Right cardiac atrium (tissue), 5 donors: ENCODE data around the gene SH3GL1. TPM values are rescaled to one million over a fixed set of nuclear protein-coding genes. Genes with fewer than 3 reads are reported as not detected.

Experiments
- ATAC-seq, 2 donors: fragments of 200-7000 bp; cut with Tn5 transposase; one replicate each; pipeline versions ENCODE4 v1.8.0 to v1.9.1; 2020; ENCODE audit warnings: moderate library complexity in 2 of 2, mild to moderate bottlenecking in 1 of 2
- DNase-seq, 3 donors: peaks; one replicate each; pipeline ENCODE4 v3.0.0-alpha.2; 2020
- H3K27ac ChIP-seq: one replicate; pipeline ENCODE4 v1.5.1; 2013; ENCODE audit warnings: mild to moderate bottlenecking, low read length, control low read depth, moderate library complexity
- H3K27me3 ChIP-seq: one replicate; pipeline ENCODE4 v1.6.1; 2013; ENCODE audit not compliant: control insufficient read depth, insufficient read depth
- H3K4me1 ChIP-seq: one replicate; pipeline ENCODE4 v1.6.1; 2013; ENCODE audit warnings: low read length; ENCODE audit not compliant: control insufficient read depth, insufficient read depth
- H3K4me3 ChIP-seq: one replicate; pipeline ENCODE4 v1.5.1; 2013; ENCODE audit warnings: low read length, control low read depth
- H3K9me3 ChIP-seq: one replicate; pipeline ENCODE4 v1.6.1; 2013; ENCODE audit warnings: low read length; ENCODE audit not compliant: control insufficient read depth
- WGBS: extraction: QIAGEN DNeasy Blood & Tissue Kit; methylation state at CpG from one replicate; pipeline ENCODE4 v1.1.7; 2013; 5-methylcytosine and 5-hydroxymethylcytosine counted together
- intact Hi-C, 4 donors: fragments of 100-400 bp; cut with DNase I; formaldehyde crosslinking; loops; one replicate each; pipeline versions ENCODE4 v1.11.0 to v1.14.0; 2022 to 2023
- polyA plus RNA-seq: library from polyadenylated mRNA; stranded (reverse); fragments of 200-250 nt; gene quantifications from one replicate; pipeline ENCODE4 v1.2.3, GENCODE V29; 2013
- total RNA-seq, 4 donors: library from RNA; stranded (reverse); fragmentation: NEBNext Ultra II Directional; extraction: Animal tissue kit (Norgen Biotek cat#: 25700); gene quantifications; one replicate each; pipeline ENCODE4 v1.2.1, GENCODE V29; 2021
- donor health status: healthy with polysubstance abuse.
- donor health status: DM: no; HTN: yes; CAD: no.
- donor health status: DM: no; HTN: no; CAD: no.
- donor health status: DM: no; HTN: yes; CAD: no; lungs with severe emphysema.
- donor health status: DM: yes; HTN: yes; CAD: no.

Gene SH3GL1
- total and polyA plus RNA-seq, 5 donors = 26.3 to 40.3 (median 30.3) TPM

GRCh38 chr19:4431296-4431695 lies 30.9 kb upstream of the SH3GL1 start:
- Histone ChIP-seq H3K27ac (no peak overlapping the region), H3K4me1 (no peaks in the 10 kb centered on the region), H3K27me3 (no peaks in the 10 kb centered on the region), H3K4me3 (no peak overlapping the region), H3K9me3 (no peaks in the 10 kb centered on the region)
- DNase-seq (no peak), ATAC-seq (no peak)
- WGBS = 83% methylated on average over 9 of the region's 9 CpGs
- intact Hi-C loops = no loop called here

- Histone ChIP-seq H3K27me3 (no peaks in the 10 kb centered on the region), H3K9me3 (no peaks in the 10 kb centered on the region), H3K4me3 (no peak overlapping the region), H3K4me1 (no peaks in the 10 kb centered on the region), H3K27ac (no peak overlapping the region)
- intact Hi-C loops = no loop called here
- DNase-seq = peak in 1 of 3 donors; percentile 36
- peak; percentile 37 to 39 for ATAC-seq
- WGBS = 89% methylated on average over 12 of the region's 12 CpGs
Measured at GRCh38 chr19:4430760-4431159, 30.4 kb upstream of the SH3GL1 start.

DNA sequence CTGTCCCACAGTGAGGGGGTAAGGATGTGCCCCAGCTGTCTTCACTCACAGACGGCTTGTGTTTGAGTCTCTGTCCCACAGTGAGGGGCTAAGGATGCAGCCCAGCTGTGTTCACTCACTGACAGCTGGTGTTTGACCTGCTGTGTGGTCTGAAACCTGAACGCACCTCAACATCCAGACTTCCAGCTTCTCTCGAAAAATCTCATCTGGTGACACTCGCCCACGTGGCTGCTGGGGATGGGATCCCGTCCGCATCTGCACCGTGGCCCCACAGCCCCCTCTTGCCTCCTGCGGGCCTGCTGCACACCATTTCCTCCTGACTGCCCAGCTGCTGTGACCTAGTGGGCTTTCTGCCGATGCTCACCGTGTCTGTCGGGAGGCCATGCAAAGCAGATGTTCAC lies 29.4 kb upstream of the SH3GL1 start:
- no peaks in the 10 kb centered on the region for H3K27me3 ChIP-seq
- peak in 1 of 3 donors; percentile 31 for DNase-seq
- 79% methylated on average over 12 of the region's 12 CpGs for whole genome bisulfite sequencing
- no peak overlapping the region for H3K27ac ChIP-seq
- H3K9me3 ChIP-seq = no peaks in the 10 kb centered on the region
- H3K4me3 ChIP-seq = no peak overlapping the region
- no peak for ATAC-seq
- intact Hi-C loops = no loop called here
- H3K4me1 ChIP-seq = no peaks in the 10 kb centered on the region

DNA sequence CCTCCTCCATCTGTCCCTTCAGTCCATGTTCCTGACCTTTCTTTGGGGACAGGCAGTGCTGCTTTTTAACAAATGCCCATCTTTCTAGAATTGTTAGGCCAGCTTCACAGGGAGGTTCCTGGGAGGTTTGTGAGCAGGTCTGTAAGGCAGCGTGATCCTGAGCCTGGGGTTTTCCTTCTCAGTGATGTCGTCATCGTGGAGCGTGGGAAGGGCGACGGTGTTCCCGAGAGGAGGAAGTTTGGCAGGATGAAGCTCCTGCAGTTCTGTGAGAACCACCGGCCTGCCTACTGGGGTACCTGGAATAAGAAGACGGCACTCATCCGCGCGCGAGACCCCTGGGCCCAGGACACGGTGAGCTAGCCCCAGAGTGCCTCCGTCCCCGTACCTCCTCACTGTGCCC lies 28.9 kb upstream of the SH3GL1 start:
- no peak for ATAC-seq
- H3K27ac ChIP-seq = no peak overlapping the region
- DNase-seq = peak in 1 of 3 donors; percentile 31
- intact Hi-C loops = no loop called here
- H3K9me3 ChIP-seq = no peaks in the 10 kb centered on the region
- 88% methylated on average over 16 of the region's 16 CpGs for WGBS
- H3K4me1 ChIP-seq = no peaks in the 10 kb centered on the region
- no peaks in the 10 kb centered on the region for H3K27me3 ChIP-seq
- H3K4me3 ChIP-seq = no peak overlapping the region

DNA sequence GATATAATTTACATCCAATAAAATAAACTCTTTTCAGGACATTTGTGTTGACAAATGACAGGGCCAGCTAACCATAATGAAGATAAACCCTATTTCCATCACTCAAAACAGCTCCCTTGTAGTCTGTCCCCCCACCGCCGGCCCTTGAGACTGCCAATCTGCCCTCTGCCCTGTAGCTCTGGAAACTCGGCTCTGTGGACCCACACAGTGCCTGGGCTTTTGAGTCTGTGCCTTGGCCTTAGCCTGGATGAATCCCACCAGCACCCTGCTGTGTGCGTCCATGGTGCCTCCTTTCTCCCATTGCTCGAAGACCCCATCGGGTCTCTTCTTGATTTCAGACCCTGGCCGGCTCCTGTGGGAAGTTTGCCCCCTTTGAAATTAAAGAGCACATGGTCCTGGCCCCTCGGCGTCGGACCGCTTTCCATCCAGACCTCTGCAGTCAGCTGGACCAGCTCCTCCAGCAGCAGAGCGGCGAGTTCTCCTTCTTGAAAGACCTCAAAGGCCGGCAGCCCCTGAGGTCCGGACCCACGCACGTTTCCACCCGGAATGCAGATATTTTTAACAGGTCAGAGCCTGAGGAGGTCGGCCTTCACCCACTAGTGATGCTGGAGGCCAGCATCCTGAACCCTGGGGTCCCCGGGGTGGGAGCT lies 28.1 kb upstream of the SH3GL1 start:
- DNase-seq (peak in 2 of 3 donors; percentile 18 to 39), ATAC-seq (no peak)
- no peak overlapping the region for H3K4me3 ChIP-seq
- intact Hi-C loops = no loop called here
- H3K9me3 ChIP-seq = no peaks in the 10 kb centered on the region
- no peaks in the 10 kb centered on the region for H3K27me3 ChIP-seq
- 91% methylated on average over 20 of the region's 20 CpGs for WGBS
- H3K27ac ChIP-seq = no peak overlapping the region
- no peaks in the 10 kb centered on the region for H3K4me1 ChIP-seq

DNA sequence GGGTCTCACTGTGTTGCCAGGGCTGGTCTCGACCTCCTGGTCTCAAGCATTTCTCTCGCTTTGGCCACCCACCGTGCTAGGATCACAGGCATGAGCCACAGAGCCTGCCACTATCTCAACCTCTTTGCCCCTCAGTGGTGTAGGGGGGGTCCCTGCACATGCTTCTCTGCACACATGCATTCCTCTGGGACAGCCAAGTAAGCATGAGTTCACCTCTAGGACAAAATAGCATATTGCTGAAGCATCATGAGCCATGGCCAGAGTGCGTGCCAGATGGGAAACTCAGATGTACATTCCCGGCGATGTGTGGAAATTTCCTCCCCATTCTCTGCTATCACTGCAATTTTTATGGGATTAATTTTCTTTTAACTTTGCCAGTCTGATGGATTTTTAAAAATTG lies 25.2 kb upstream of the SH3GL1 start:
- DNase-seq (no peak), ATAC-seq (no peak)
- 93% methylated on average over 6 of the region's 6 CpGs for WGBS
- Histone ChIP-seq H3K9me3 (no peaks in the 10 kb centered on the region), H3K4me3 (no peak overlapping the region), H3K27ac (no peak overlapping the region), H3K27me3 (no peaks in the 10 kb centered on the region), H3K4me1 (no peaks in the 10 kb centered on the region)
- intact Hi-C loops = no loop called here

DNA sequence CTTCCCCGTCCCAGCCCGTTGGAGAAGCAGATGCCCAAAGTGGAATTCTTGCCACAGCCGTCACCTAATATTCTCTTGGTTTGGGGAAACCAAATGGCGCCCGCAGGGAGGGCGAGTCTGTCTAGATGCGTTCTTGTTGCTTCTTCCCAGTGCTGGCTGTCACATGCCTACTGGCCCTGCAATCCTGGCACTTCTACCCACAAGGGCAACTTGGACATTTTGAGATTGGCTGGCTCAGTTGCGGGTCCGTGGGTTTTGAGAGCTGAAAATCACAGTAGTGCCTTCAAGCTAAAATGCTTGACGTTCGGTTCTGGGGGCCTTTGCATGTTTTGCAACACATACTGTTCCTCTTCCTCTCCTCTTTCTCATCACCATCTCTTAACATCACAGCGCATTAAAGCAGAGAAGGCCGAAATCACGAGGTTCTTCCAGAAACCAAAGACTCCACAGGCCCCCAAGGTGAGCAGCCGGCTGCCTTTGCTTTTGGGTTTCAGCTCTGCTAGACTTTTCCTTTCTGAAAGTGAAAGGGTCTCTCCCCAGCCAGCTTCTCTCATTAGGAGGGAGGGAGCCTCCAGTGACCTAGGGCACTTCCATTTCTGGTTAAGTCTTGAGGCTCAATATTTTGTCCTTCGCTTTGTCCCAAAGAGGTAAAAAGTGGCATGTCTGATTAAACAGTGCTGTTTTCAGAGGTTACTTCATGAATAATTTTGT lies 23.2 kb upstream of the SH3GL1 start:
- no peaks in the 10 kb centered on the region for H3K4me1 ChIP-seq
- no peaks in the 10 kb centered on the region for H3K9me3 ChIP-seq
- ATAC-seq (no peak), DNase-seq (peak in 1 of 3 donors; percentile 13)
- 91% methylated on average over 16 of the region's 16 CpGs for WGBS
- no peak overlapping the region for H3K27ac ChIP-seq
- no peak overlapping the region for H3K4me3 ChIP-seq
- H3K27me3 ChIP-seq = no peaks in the 10 kb centered on the region
- intact Hi-C loops = no loop called here

GRCh38 chr19:4416268-4416667 lies 15.9 kb upstream of the SH3GL1 start:
- ATAC-seq = no peak
- no peak for DNase-seq
- H3K9me3 ChIP-seq = no peaks in the 10 kb centered on the region
- intact Hi-C loops = no loop called here
- H3K27ac ChIP-seq = no peak overlapping the region
- no peak overlapping the region for H3K4me3 ChIP-seq
- H3K27me3 ChIP-seq = no peaks in the 10 kb centered on the region
- H3K4me1 ChIP-seq = peaks cover 3% of the 10 kb centered on the region
- 93% methylated on average over 9 of the region's 9 CpGs for WGBS

GRCh38 chr19:4415352-4415751 lies 15.0 kb upstream of the SH3GL1 start:
- no peak for DNase-seq
- 40% methylated on average over 10 of the region's 10 CpGs for WGBS
- Histone ChIP-seq H3K4me3 (no peak overlapping the region), H3K27ac (no peak overlapping the region), H3K4me1 (peaks cover 3% of the 10 kb centered on the region), H3K9me3 (no peaks in the 10 kb centered on the region), H3K27me3 (no peaks in the 10 kb centered on the region)
- ATAC-seq = peak; percentile 20 to 37
- intact Hi-C loops = no loop called here

GRCh38 chr19:4414800-4415321 lies 14.5 kb upstream of the SH3GL1 start:
- Histone ChIP-seq H3K4me3 (no peak overlapping the region), H3K27ac (no peak overlapping the region), H3K9me3 (no peaks in the 10 kb centered on the region), H3K27me3 (no peaks in the 10 kb centered on the region), H3K4me1 (peaks cover 3% of the 10 kb centered on the region)
- ATAC-seq (peak in 1 of 2 donors; percentile 27), DNase-seq (no peak)
- 38% methylated on average over 9 of the region's 9 CpGs for WGBS
- intact Hi-C loops = no loop called here

DNA sequence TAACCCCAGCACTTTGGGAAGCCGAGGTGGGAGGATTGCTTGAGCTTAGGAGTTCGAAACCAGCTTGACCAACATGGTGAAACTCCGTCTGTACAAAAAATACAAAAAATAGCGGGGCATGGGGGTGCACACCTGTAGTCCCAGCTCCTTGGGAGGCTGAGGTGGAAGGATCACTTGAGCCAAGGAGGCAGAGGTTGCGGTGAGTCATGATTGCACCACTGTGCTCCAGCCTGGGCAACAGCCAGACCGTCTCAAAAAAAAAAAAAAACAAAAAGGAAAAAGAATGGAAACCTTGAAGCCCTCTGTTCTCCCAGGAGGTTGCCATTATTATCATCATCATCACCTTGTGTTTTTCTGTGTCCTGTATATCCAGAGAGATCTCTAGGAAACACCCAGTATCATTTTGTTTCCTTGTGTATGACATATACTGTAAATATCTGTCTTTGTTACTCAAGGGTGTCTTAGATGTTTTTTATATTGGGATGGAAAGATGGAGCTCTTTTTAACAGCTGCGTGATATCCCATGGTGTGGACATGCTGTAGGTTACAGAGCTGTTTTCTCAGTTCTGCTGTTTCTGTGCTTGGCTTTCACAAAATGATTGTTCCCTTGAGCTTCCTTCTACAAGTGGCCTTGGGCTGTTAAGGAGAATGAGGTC lies 13.9 kb upstream of the SH3GL1 start:
- intact Hi-C loops = no loop called here
- DNase-seq (no peak), ATAC-seq (peak in 1 of 2 donors; percentile 49)
- H3K27ac ChIP-seq = no peak overlapping the region
- H3K9me3 ChIP-seq = no peaks in the 10 kb centered on the region
- no peak overlapping the region for H3K4me3 ChIP-seq
- WGBS = 83% methylated on average over 7 of the region's 7 CpGs
- H3K4me1 ChIP-seq = peaks cover 3% of the 10 kb centered on the region
- no peaks in the 10 kb centered on the region for H3K27me3 ChIP-seq
